ENCODE measurements around the gene ASB16. TPM values are rescaled to one million over a fixed set of nuclear protein-coding genes. Genes with fewer than 3 reads are reported as not detected.

Gene ASB16
- total and polyA plus RNA-seq, 9 of the 15 experiments (the other 6 are each of a cell fraction or from before 2014, with no cell fraction given) = 0.03 to 0.07 TPM; not detected in 7

GRCh38 chr17:44137891-44138709 is 32.4 kb upstream of the ASB16 start (continued):
- TF ChIP-seq SMARCB1 (IDR thresholded peaks at IDR 0.05; ENCODE audit: insufficient read length, low read depth) = peak; percentile 87
- 0 out of 2 replicates have a peak, but pooled peaks have one; percentile 28 for TF ChIP-seq ETV5 (CRISPR knock-in tag; IDR thresholded peaks at IDR 0.05; ENCODE audit: low read depth)
- TF ChIP-seq ZKSCAN1 (IDR thresholded peaks at IDR 0.05; ENCODE audit: low read depth, low read length) = no peak
- no peak for TF ChIP-seq DMBX1 (CRISPR knock-in tag; IDR thresholded peaks at IDR 0.05; ENCODE audit: borderline replicate concordance)
- no peak for TF ChIP-seq THAP7 (CRISPR knock-in tag; IDR thresholded peaks at IDR 0.05)
- TF ChIP-seq POLR2AphosphoS2 (IDR thresholded peaks at IDR 0.05; ENCODE audit: low read length) = no peak
- TF ChIP-seq NBN (IDR thresholded peaks at IDR 0.05; ENCODE audit: low read depth) = no peak
- TF ChIP-seq HES1 (IDR thresholded peaks at IDR 0.05; ENCODE audit: low read depth) = no peak
- TF ChIP-seq FOXO4 (CRISPR knock-in tag; IDR thresholded peaks at IDR 0.05) = no peak
- TF ChIP-seq ZNF699 (CRISPR knock-in tag; IDR thresholded peaks at IDR 0.05; ENCODE audit: insufficient replicate concordance) = no peak
- no peak for TF ChIP-seq ZBTB49 (CRISPR knock-in tag; IDR thresholded peaks at IDR 0.05; ENCODE audit: borderline replicate concordance)
- 0 out of 2 replicates have a peak, but pooled peaks have one; percentile 35 for TF ChIP-seq SMARCA5 (IDR thresholded peaks at IDR 0.05)
- TF ChIP-seq TCF15 (CRISPR knock-in tag; IDR thresholded peaks at IDR 0.05) = no peak
- TF ChIP-seq BCOR (IDR thresholded peaks at IDR 0.05) = no peak
- TF ChIP-seq PKNOX1 (IDR thresholded peaks at IDR 0.05) = peak; percentile 81
